Measurements from ENCODE around the gene MINDY1. TPM values are rescaled to one million over a fixed set of nuclear protein-coding genes. Genes with fewer than 3 reads are reported as not detected.

MINDY1 gene
- polyA plus RNA-seq, 6 donors from 2014 or later, result 2.4 to 8.8 (median 3.5) TPM

DNA sequence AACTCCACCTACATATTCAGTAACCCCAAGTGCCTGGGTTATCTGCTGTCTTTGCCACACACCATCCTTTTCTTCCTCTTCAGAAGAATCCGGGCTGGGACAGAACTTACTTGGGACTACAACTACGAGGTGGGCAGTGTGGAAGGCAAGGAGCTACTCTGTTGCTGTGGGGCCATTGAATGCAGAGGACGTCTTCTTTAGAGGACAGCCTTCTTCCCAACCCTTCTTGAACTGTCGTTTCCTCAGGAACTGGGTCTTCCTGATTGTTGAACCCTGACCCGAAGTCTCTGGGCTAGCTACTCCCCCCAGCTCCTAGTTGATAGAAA lies 42.6 kb downstream of the MINDY1 start:
- ATAC-seq (ENCODE audit: low read depth in 2 of 2) (no peak), DNase-seq (no peak)
- Mint-ChIP-seq H3K36me3 (peaks cover 26 to 39% of the 10 kb centered on the region in 2 donors), H3K4me1 (peaks cover 0 to 16% (median 8%) of the 10 kb centered on the region in 3 donors), H3K27me3 (no peaks in the 10 kb centered on the region), H3K9me3 (no peaks in the 10 kb centered on the region), H3K4me3 (no peak overlapping the region), H3K27ac (peak overlapping the region in 5 of 6 donors; percentile 30 to 88 (median 75))

GRCh38 chr1:150963321-150964163 lies 43.2 kb downstream of the MINDY1 start:
- H3K4me3 Mint-ChIP-seq, result no peak overlapping the region
- ATAC-seq (ENCODE audit: low read depth in 2 of 2) (no peak), DNase-seq (no peak)
- H3K27me3 Mint-ChIP-seq, result no peaks in the 10 kb centered on the region
- peaks cover 0 to 11% (median 8%) of the 10 kb centered on the region in 3 donors for H3K4me1 Mint-ChIP-seq
- H3K27ac Mint-ChIP-seq, result peak overlapping the region in 3 of 6 donors; percentile 55 to 88 (median 83)
- peaks cover 27 to 42% of the 10 kb centered on the region in 2 donors for H3K36me3 Mint-ChIP-seq
- H3K9me3 Mint-ChIP-seq, result no peaks in the 10 kb centered on the region

GRCh38 chr1:150961756-150962155 lies 44.9 kb downstream of the MINDY1 start:
- DNase-seq (no peak), ATAC-seq (ENCODE audit: low read depth in 2 of 2) (no peak)
- H3K36me3 Mint-ChIP-seq, result peaks cover 25 to 41% of the 10 kb centered on the region in 2 donors
- H3K27me3 Mint-ChIP-seq, result no peaks in the 10 kb centered on the region
- H3K9me3 Mint-ChIP-seq, result no peaks in the 10 kb centered on the region
- peaks cover 0 to 8% (median 7%) of the 10 kb centered on the region in 3 donors for H3K4me1 Mint-ChIP-seq
- H3K27ac Mint-ChIP-seq, result peak overlapping the region in 1 of 6 donors; percentile 69
- no peak overlapping the region for H3K4me3 Mint-ChIP-seq

DNA sequence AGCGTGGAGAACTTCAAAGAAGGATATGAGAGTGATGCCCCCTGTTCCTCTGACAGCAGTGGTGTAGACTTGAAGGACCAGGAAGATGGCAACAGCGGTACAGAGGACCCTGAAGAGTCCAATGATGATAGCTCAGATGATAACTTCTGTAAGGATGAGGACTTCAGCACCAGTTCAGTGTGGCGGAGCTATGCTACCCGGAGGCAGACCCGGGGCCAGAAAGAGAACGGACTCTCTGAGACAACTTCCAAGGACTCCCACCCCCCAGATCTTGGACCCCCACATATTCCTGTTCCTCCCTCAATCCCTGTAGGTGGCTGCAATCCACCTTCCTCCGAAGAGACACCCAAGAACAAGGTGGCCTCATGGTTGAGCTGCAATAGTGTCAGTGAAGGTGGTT lies 46.1 kb downstream of the MINDY1 start:
- H3K9me3 Mint-ChIP-seq, result no peaks in the 10 kb centered on the region
- no peaks in the 10 kb centered on the region for H3K27me3 Mint-ChIP-seq
- DNase-seq (no peak), ATAC-seq (ENCODE audit: low read depth in 2 of 2) (no peak)
- H3K36me3 Mint-ChIP-seq, result peaks cover 18 to 33% of the 10 kb centered on the region in 2 donors
- no peak overlapping the region for H3K27ac Mint-ChIP-seq
- H3K4me1 Mint-ChIP-seq, result peaks cover 0 to 8% (median 3%) of the 10 kb centered on the region in 3 donors
- H3K4me3 Mint-ChIP-seq, result no peak overlapping the region

DNA sequence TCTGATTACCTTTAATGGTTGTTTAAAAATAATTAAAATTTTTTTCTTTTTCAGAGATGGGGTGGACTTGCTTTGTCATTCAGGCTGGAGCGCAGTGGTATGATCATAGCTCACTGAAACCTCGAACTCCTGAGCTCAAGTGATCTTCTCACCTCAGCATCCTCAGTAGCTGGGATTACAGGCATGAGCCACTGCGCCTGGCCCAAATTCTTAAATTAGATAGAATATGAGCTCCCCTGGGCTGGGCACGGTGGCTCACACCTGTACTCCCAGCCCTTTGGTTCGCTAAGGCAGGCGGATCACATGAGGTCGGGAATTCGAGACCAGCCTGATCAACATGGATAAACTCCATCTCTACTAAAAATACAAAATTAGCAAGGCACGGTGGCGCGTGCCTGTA lies 49.0 kb downstream of the MINDY1 start:
- DNase-seq (no peak), ATAC-seq (ENCODE audit: low read depth in 2 of 2) (no peak)
- Mint-ChIP-seq H3K27me3 (no peaks in the 10 kb centered on the region), H3K27ac (no peak overlapping the region), H3K36me3 (peaks cover 11 to 28% of the 10 kb centered on the region in 2 donors), H3K4me3 (no peak overlapping the region), H3K9me3 (no peaks in the 10 kb centered on the region), H3K4me1 (peaks cover 0 to 4% (median 0%) of the 10 kb centered on the region in 3 donors)

- Mint-ChIP-seq H3K27me3 (no peaks in the 10 kb centered on the region), H3K4me1 (peaks cover 0 to 8% (median 4%) of the 10 kb centered on the region in 3 donors), H3K36me3 (peaks cover 28 to 44% of the 10 kb centered on the region in 2 donors), H3K27ac (peak overlapping the region in 4 of 6 donors; percentile 2 to 75 (median 51)), H3K9me3 (no peaks in the 10 kb centered on the region), H3K4me3 (no peak overlapping the region)
- DNase-seq (no peak), ATAC-seq (ENCODE audit: low read depth in 2 of 2) (no peak)
Measured at GRCh38 chr1:150955280-150955679, 51.4 kb downstream of the MINDY1 start.

DNA sequence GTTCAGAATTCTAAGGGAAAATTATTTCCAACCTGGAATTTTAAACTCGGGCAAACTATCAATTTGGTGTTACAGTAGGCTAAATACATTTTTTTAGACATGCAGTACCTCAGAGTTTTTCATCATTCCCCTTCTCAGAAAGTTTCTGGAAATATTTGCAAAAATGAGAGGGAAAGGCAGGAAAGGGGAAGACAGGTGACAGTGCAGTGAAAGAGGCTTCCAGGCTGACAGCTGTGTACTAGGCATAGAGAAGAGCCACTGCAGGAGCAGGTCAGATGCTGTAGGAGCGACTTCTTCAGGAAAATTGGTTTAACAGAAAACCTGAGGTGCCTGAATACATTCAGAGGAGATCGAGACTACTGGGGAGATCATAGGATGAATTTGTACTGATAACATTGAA lies 52.0 kb downstream of the MINDY1 start:
- ATAC-seq (ENCODE audit: low read depth in 2 of 2), result no peak
- Mint-ChIP-seq H3K36me3 (peaks cover 28 to 44% of the 10 kb centered on the region in 2 donors), H3K4me3 (no peak overlapping the region), H3K27ac (peak overlapping the region in 1 of 6 donors; percentile 48), H3K27me3 (no peaks in the 10 kb centered on the region), H3K4me1 (peaks cover 0 to 8% (median 4%) of the 10 kb centered on the region in 3 donors), H3K9me3 (no peaks in the 10 kb centered on the region)
- no peak for DNase-seq

Other genes starting within 250 kb of the MINDY1 start
- gene CTSS, start 241.1 kb downstream of the MINDY1 start, polyA plus RNA-seq (ENCODE audit: low read depth in 6 of 6), result 100 to 1,000 TPM; 483 to 722 (median 616) TPM
- gene CTSK, start 198.6 kb downstream of the MINDY1 start, polyA plus RNA-seq (ENCODE audit: low read depth in 6 of 6), result 1 to 10 TPM in 1 of 6 donors, under 1 TPM in 3, not detected in 2; 0.18 to 1.2 (median 0.51) TPM
- gene ARNT, start 130.3 kb downstream of the MINDY1 start, polyA plus RNA-seq (ENCODE audit: low read depth in 6 of 6), result 10 to 100 TPM; 15.0 to 33.4 (median 26.0) TPM
- gene CTXND2, start 119.8 kb downstream of the MINDY1 start, polyA plus RNA-seq (ENCODE audit: low read depth in 6 of 6), result not detected
- 10 to 100 TPM; 16.5 to 30.5 (median 22.6) TPM for gene SETDB1, start 80.5 kb downstream of the MINDY1 start, polyA plus RNA-seq (ENCODE audit: low read depth in 6 of 6)
- gene CERS2, start 32.1 kb downstream of the MINDY1 start, polyA plus RNA-seq (ENCODE audit: low read depth in 6 of 6), result 100 to 1,000 TPM in 4 of 6 donors, 10 to 100 TPM in 2; 95.5 to 127 (median 115) TPM
- under 1 TPM in 2 of 6 donors, not detected in 4; 0.13 to 0.42 TPM for gene ANXA9, start 24.6 kb downstream of the MINDY1 start, polyA plus RNA-seq (ENCODE audit: low read depth in 6 of 6)
- 10 to 100 TPM; 40.2 to 89.9 (median 48.7) TPM for gene PRUNE1, start 1.5 kb upstream of the MINDY1 start, polyA plus RNA-seq (ENCODE audit: low read depth in 6 of 6)
- gene BNIPL, start 29.7 kb upstream of the MINDY1 start, polyA plus RNA-seq (ENCODE audit: low read depth in 6 of 6), result under 1 TPM in 1 of 6 donors, not detected in 5; 0.19 TPM
- 10 to 100 TPM in 1 of 6 donors, 1 to 10 TPM in 5; 1.3 to 10.7 (median 8.2) TPM for gene C1orf56, start 40.8 kb upstream of the MINDY1 start, polyA plus RNA-seq (ENCODE audit: low read depth in 6 of 6)
- gene CDC42SE1, start 52.7 kb upstream of the MINDY1 start, polyA plus RNA-seq (ENCODE audit: low read depth in 6 of 6), result 100 to 1,000 TPM in 5 of 6 donors, 10 to 100 TPM in 1; 98.9 to 152 (median 119) TPM
- 1 to 10 TPM in 5 of 6 donors, under 1 TPM in 1; 0.82 to 3.1 (median 2.5) TPM for gene MLLT11, start 53.5 kb upstream of the MINDY1 start, polyA plus RNA-seq (ENCODE audit: low read depth in 6 of 6)
- gene GABPB2, start 63.9 kb upstream of the MINDY1 start, polyA plus RNA-seq (ENCODE audit: low read depth in 6 of 6), result 1 to 10 TPM; 2.4 to 9.2 (median 4.8) TPM
- not detected for gene SEMA6C, start 139.7 kb upstream of the MINDY1 start, polyA plus RNA-seq (ENCODE audit: low read depth in 6 of 6)
- 10 to 100 TPM in 2 of 6 donors, 1 to 10 TPM in 3, not detected in 1; 5.0 to 15.6 (median 8.3) TPM for gene TNFAIP8L2, start 149.7 kb upstream of the MINDY1 start, polyA plus RNA-seq (ENCODE audit: low read depth in 6 of 6)
- 1 to 10 TPM in 1 of 6 donors, under 1 TPM in 4, not detected in 1; 0.25 to 1.1 (median 0.60) TPM for gene LYSMD1, start 159.0 kb upstream of the MINDY1 start, polyA plus RNA-seq (ENCODE audit: low read depth in 6 of 6)
- gene SCNM1, start 159.2 kb upstream of the MINDY1 start, polyA plus RNA-seq (ENCODE audit: low read depth in 6 of 6), result 10 to 100 TPM; 62.2 to 96.1 (median 71.2) TPM
- gene TMOD4, start 169.1 kb upstream of the MINDY1 start, polyA plus RNA-seq (ENCODE audit: low read depth in 6 of 6), result 1 to 10 TPM in 1 of 6 donors, under 1 TPM in 2, not detected in 3; 0.32 to 1.2 (median 0.53) TPM
- 10 to 100 TPM; 58.1 to 81.1 (median 72.1) TPM for gene VPS72, start 183.3 kb upstream of the MINDY1 start, polyA plus RNA-seq (ENCODE audit: low read depth in 6 of 6)
- gene PIP5K1A, start 191.7 kb upstream of the MINDY1 start, polyA plus RNA-seq (ENCODE audit: low read depth in 6 of 6), result 10 to 100 TPM; 17.0 to 22.9 (median 19.7) TPM
- 100 to 1,000 TPM; 253 to 417 (median 291) TPM for gene PSMD4, start 247.8 kb upstream of the MINDY1 start, polyA plus RNA-seq (ENCODE audit: low read depth in 6 of 6)